22Rv1 (cell line): ENCODE data around the gene PLBD2.

Source experiments
- H3K27ac ChIP-seq: fragments of 450-650 bp; 2 replicates; pipeline ENCODE4 v1.5.1; 2017
- ZFX ChIP-seq: fragments of 450-650 bp; IDR thresholded peaks from 2 replicates; pipeline ENCODE4 v1.6.1; 2017; ENCODE audit warnings: antibody characterized with exemption, borderline replicate concordance
- TF ChIP-seq, protein P1 (sequence below): fragments of 450-650 bp; IDR thresholded peaks from 2 replicates; pipeline ENCODE4 v1.5.1; 2017; ENCODE audit warnings: mild to moderate bottlenecking

The PLBD2 gene

GRCh38 chr12:113391650-113392337 is 33.4 kb downstream of the PLBD2 start:
- H3K27ac ChIP-seq: no peak overlapping the region
- TF ChIP-seq, protein P1, sequence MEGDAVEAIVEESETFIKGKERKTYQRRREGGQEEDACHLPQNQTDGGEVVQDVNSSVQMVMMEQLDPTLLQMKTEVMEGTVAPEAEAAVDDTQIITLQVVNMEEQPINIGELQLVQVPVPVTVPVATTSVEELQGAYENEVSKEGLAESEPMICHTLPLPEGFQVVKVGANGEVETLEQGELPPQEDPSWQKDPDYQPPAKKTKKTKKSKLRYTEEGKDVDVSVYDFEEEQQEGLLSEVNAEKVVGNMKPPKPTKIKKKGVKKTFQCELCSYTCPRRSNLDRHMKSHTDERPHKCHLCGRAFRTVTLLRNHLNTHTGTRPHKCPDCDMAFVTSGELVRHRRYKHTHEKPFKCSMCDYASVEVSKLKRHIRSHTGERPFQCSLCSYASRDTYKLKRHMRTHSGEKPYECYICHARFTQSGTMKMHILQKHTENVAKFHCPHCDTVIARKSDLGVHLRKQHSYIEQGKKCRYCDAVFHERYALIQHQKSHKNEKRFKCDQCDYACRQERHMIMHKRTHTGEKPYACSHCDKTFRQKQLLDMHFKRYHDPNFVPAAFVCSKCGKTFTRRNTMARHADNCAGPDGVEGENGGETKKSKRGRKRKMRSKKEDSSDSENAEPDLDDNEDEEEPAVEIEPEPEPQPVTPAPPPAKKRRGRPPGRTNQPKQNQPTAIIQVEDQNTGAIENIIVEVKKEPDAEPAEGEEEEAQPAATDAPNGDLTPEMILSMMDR: no peak
- TF ChIP-seq ZFX: no peak

DNA sequence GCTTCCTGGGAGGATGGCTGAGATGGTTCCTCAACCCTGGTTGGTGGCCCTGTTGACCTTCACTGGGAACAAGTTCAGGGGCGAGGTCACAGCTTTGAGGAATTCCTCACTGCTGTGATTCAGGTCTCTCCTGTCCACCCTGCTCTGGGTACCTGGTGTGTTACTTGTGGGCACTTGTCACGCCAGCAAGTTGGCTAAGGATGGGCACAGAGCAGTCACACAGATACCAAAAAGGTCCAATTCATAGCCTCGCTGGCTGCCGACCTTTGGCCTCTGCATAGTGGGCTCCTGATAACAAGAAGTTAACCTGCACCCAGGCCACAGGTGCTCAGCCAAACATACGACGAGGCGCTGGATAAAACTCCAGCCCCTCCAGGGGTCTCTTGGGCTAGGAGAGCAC is 34.1 kb downstream of the PLBD2 start:
- no peak for TF ChIP-seq ZFX
- TF ChIP-seq, protein P1: no peak

GRCh38 chr12:113392988-113393579 is 34.7 kb downstream of the PLBD2 start:
- H3K27ac ChIP-seq: no peak overlapping the region

More for the DNA sequence above, 34.1 kb downstream of the PLBD2 start:
- no peak overlapping the region for H3K27ac ChIP-seq

GRCh38 chr12:113393749-113394148 is 35.4 kb downstream of the PLBD2 start:
- TF ChIP-seq, protein P1: no peak
- TF ChIP-seq ZFX: no peak
- H3K27ac ChIP-seq: no peak overlapping the region

More at GRCh38 chr12:113392988-113393579, 34.7 kb downstream of the PLBD2 start:
- TF ChIP-seq, protein P1: no peak
- no peak for TF ChIP-seq ZFX

- no peak overlapping the region for H3K27ac ChIP-seq
- no peak for TF ChIP-seq ZFX
- TF ChIP-seq, protein P1: no peak
Measured at GRCh38 chr12:113395119-113395518, 36.7 kb downstream of the PLBD2 start.

GRCh38 chr12:113396200-113396599 is 37.8 kb downstream of the PLBD2 start:
- no peak for TF ChIP-seq ZFX
- TF ChIP-seq, protein P1: no peak
- no peak overlapping the region for H3K27ac ChIP-seq

DNA sequence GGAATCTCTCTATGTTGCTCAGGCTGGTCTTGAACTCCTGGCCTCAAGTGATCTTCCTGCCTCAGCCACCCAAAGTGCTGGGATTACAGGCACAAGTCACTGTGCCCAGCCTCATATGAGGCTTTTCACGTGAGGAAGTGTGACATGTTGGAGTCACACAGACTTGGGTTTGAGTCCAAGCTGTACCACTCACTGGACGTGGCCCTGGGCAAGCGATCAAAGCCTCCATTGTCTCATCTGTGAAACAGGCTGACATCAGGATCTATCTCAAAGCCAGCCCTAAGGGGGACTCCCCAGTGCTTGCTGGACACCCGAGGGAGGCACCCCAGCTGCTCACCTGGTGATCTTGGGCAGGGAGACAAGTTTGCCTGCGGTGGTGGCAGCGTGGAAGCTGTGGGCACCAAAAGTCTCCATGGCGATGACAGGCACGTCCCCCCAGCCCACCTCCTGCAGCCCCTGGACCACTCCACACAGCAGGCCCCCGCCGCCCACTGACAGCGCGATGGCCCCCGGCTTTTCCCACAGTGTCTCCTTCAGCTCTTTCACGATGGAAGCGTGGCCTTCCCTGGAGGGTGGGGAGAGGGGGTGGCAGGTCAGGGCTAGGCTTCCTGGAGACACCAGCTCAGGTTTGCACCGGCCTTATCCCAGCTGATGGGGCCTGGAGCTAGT is 38.6 kb downstream of the PLBD2 start:
- TF ChIP-seq, protein P1: no peak
- TF ChIP-seq ZFX: no peak
- no peak overlapping the region for H3K27ac ChIP-seq
